ENCODE data around the gene SRL. TPM values are rescaled to one million over a fixed set of nuclear protein-coding genes. Genes with fewer than 3 reads are reported as not detected.

SRL gene
- total RNA-seq, 2 donors from 2014 or later = not detected

GRCh38 chr16:4273858-4274311, 32.0 kb upstream of the SRL start:
- intact Hi-C loops (cut with DNase I) = loop anchor here (5.0 kb wide), 1 partner anchor 43 kb away; the partner anchor contains the start of gene GLIS2

GRCh38 chr16:4272114-4272956, 30.5 kb upstream of the SRL start:
- Histone ChIP-seq H3K4me1 (peaks cover 37% of the 10 kb centered on the region), H3K36me3 (replicated peaks in 1 of 2; ENCODE audit: insufficient read depth in 1 of 2, low read depth in 2 of 2) (no peaks in the 10 kb centered on the region), H3K9me3 (no peaks in the 10 kb centered on the region), H3K27me3 (no peaks in the 10 kb centered on the region), H3K4me3 (peak overlapping the region; percentile 98 to 99), H3K27ac (peak overlapping the region; percentile 85 to 94 (median 88))
- ATAC-seq = peak; percentile 14
- TF ChIP-seq CTCF (IDR thresholded peaks at IDR 0.05) (no peak), POLR2A (IDR thresholded peaks at IDR 0.05) (no peak)
- peak; percentile 51 to 61 (median 53) for DNase-seq
- intact Hi-C loops (cut with DNase I) = loop anchor here (5.0 kb wide), 1 partner anchor 45 kb away; the partner anchor contains the start of gene GLIS2
- WGBS, 2 donors = 0% methylated on average over 5 to 54 of the region's 79 CpGs

More at GRCh38 chr16:4273858-4274311, 32.0 kb upstream of the SRL start:
- Histone ChIP-seq H3K9me3 (no peaks in the 10 kb centered on the region), H3K36me3 (replicated peaks in 1 of 2; ENCODE audit: insufficient read depth in 1 of 2, low read depth in 2 of 2) (no peaks in the 10 kb centered on the region), H3K27me3 (no peaks in the 10 kb centered on the region), H3K4me3 (peak overlapping the region in 1 of 2 donors; percentile 99), H3K4me1 (peaks cover 37% of the 10 kb centered on the region), H3K27ac (peak overlapping the region; percentile 84 to 94 (median 88))
- WGBS, 2 donors = 1 to 7% methylated on average over 7 to 25 of the region's 25 CpGs
- peak; percentile 60 to 65 (median 64) for DNase-seq
- TF ChIP-seq CTCF (IDR thresholded peaks at IDR 0.05) (peak in 5 of 7 experiments; percentile 27 to 56 (median 55)), POLR2A (IDR thresholded peaks at IDR 0.05) (peak in 2 of 3 donors; percentile 33 to 43)
- peak; percentile 19 for ATAC-seq

GRCh38 chr16:4271176-4272113, 29.6 kb upstream of the SRL start:
- WGBS, 2 donors = 0% methylated on average over 6 to 72 of the region's 72 CpGs
- Histone ChIP-seq H3K27me3 (no peaks in the 10 kb centered on the region), H3K4me3 (peak overlapping the region; percentile 98 to 99), H3K27ac (peak overlapping the region; percentile 85 to 94 (median 88)), H3K36me3 (replicated peaks in 1 of 2; ENCODE audit: insufficient read depth in 1 of 2, low read depth in 2 of 2) (no peaks in the 10 kb centered on the region), H3K9me3 (no peaks in the 10 kb centered on the region), H3K4me1 (peaks cover 37% of the 10 kb centered on the region)
- DNase-seq (peak; percentile 92 to 96 (median 95)), ATAC-seq (peak; percentile 80)
- peak; percentile 57 to 67 (median 63) for TF ChIP-seq POLR2A (IDR thresholded peaks at IDR 0.05)
- peak in 2 of 7 experiments; percentile 13 to 31 for TF ChIP-seq CTCF (IDR thresholded peaks at IDR 0.05)
- intact Hi-C loops (cut with DNase I) = loop anchor here (5.0 kb wide), 1 partner anchor 46 kb away; the partner anchor contains the start of gene GLIS2

- no peaks in the 10 kb centered on the region for H3K9me3 ChIP-seq
- peak overlapping the region; percentile 29 to 94 (median 88) for H3K27ac ChIP-seq
- H3K4me3 ChIP-seq = no peak overlapping the region
- 73 to 80% methylated on average over 2 to 7 of the region's 7 CpGs for WGBS, 2 donors
- TF ChIP-seq POLR2A (IDR thresholded peaks at IDR 0.05) (no peak), CTCF (IDR thresholded peaks at IDR 0.05) (no peak)
- peaks cover 45% of the 10 kb centered on the region for H3K4me1 ChIP-seq
- intact Hi-C loops (cut with DNase I) = loop anchor here (5.0 kb wide), 1 partner anchor 47 kb away; the partner anchor contains the start of gene GLIS2
- no peaks in the 10 kb centered on the region for H3K27me3 ChIP-seq
- DNase-seq = no peak
- H3K36me3 ChIP-seq (replicated peaks in 1 of 2; ENCODE audit: insufficient read depth in 1 of 2, low read depth in 2 of 2) = no peaks in the 10 kb centered on the region
- no peak for ATAC-seq
Observed at GRCh38 chr16:4270595-4270994, 28.7 kb upstream of the SRL start.

Measured in body of pancreas (tissue), 4 donors.